Heart right ventricle (tissue), 16 donors: Measurements from ENCODE around the gene NECTIN2. TPM values are rescaled to one million over a fixed set of nuclear protein-coding genes. Genes with fewer than 3 reads are reported as not detected.

Experiments
- ATAC-seq, 8 donors: fragments of 200-7000 bp; cut with Tn5 transposase; one replicate each; pipeline ENCODE4 v1.9.1; 2020; ENCODE audit warnings: mild to moderate bottlenecking in 8 of 8, moderate library complexity in 8 of 8, moderate number of reproducible peaks in 1 of 8
- DNase-seq, 2 donors: peaks; one replicate each; pipeline ENCODE4 v3.0.0-alpha.2; 2020
- H3K27ac ChIP-seq, 10 donors: fragments of 200-600 bp; sonication (generic) in 2 of 10; one replicate each; pipeline versions ENCODE4 v1.5.0 to v1.8.0; 2020 to 2022; ENCODE audit warnings: mild to moderate bottlenecking in 3 of 10
- H3K27me3 ChIP-seq, 7 donors: fragments of 200-600 bp; one replicate each; pipeline ENCODE4 v1.8.0; 2021 to 2022; ENCODE audit warnings: mild to moderate bottlenecking in 2 of 7
- H3K36me3 ChIP-seq, 9 donors: fragments of 200-600 bp; sonication (generic) in 1 of 9; one replicate each; pipeline versions ENCODE4 v1.5.0 to v1.8.0; 2020 to 2022; ENCODE audit warnings: mild to moderate bottlenecking in 2 of 9
- H3K4me1 ChIP-seq, 9 donors: fragments of 200-600 bp; sonication (generic) in 1 of 9; one replicate each; pipeline versions ENCODE4 v1.5.0 to v1.8.0; 2020 to 2022; ENCODE audit warnings: mild to moderate bottlenecking in 4 of 9
- H3K4me3 ChIP-seq, 10 donors: fragments of 200-600 bp; sonication (generic) in 2 of 10; one replicate each; pipeline versions ENCODE4 v1.5.0 to v1.8.0; 2020 to 2022; ENCODE audit warnings: mild to moderate bottlenecking in 7 of 10, moderate library complexity in 2 of 10
- H3K9me3 ChIP-seq, 11 donors: fragments of 200-600 bp in 10 of 11; sonication (generic) in 2 of 11; one replicate each; pipeline versions ENCODE4 v1.5.0 to v1.8.0; 2013 to 2022; ENCODE audit warnings: mild to moderate bottlenecking in 2 of 11, control low read depth in 1 of 11, moderate library complexity in 1 of 11
- WGBS, 2 donors: extraction: QIAGEN DNeasy Blood & Tissue Kit; methylation state at CpG; one replicate each; pipeline ENCODE4 v1.1.7; 2013; ENCODE audit warnings: inconsistent platforms in 1 of 2; 5-methylcytosine and 5-hydroxymethylcytosine counted together
- intact Hi-C, 10 donors: fragments of 100-400 bp; cut with DNase I; formaldehyde crosslinking; loops; one replicate each; pipeline versions ENCODE4 v1.11.1 to v1.14.2; 2022
- polyA plus RNA-seq, 2 donors: library from polyadenylated mRNA; stranded (reverse); fragments of 200-250 nt; gene quantifications; one replicate each; pipeline ENCODE4 v1.2.3, GENCODE V29; 2013
- total RNA-seq, 10 donors: library from RNA; stranded (reverse); fragmentation: NEBNext Ultra II Directional in 3 of 10; extraction: Animal tissue kit (Norgen Biotek cat#: 25700) in 3 of 10; gene quantifications; one replicate each; pipeline versions ENCODE4 v1.2.1 to v1.2.4, GENCODE V29; 2021 to 2023
- TF ChIP-seq, protein P1 (sequence below), 9 donors: fragments of 200-600 bp; sonication (generic) in 2 of 9; IDR thresholded peaks; one replicate each; pipeline versions ENCODE4 v1.5.0 to v1.8.0; 2021 to 2022; ENCODE audit warnings: antibody characterized with exemption in 9 of 9, mild to moderate bottlenecking in 5 of 9, moderate library complexity in 1 of 9
- donor health status: Arrhythmogenic right ventricular cardiomyopathy.
- donor health status: ischemic (EF 13 %, LVEDD 7.1; RV severe dilation, severe dysfunction).
- donor health status: healthy with polysubstance abuse.
- donor health status: DM: no; HTN: yes; CAD: no.
- donor health status: DM: no; HTN: no; CAD: no.
- donor health status: ischemic (EF 25% LVEDD 6.9; RV normal size, moderate dysfunction).
- donor health status: ischemic (EF 25% LVEDD 5.7; RV mildly dilated, moderate dysfunction).
- donor health status: healthy.
- donor health status: DM: yes; HTN: yes; CAD: no.
- donor health status: Ischemic cardiomyopathy.
- donor health status: ischemic (EF 35%, LVEDD 5.7; RV mildly dilated, moderate dysfunction).
- donor health status: nonischemic (EF 11% LVEDD 7.7; RV severe dilation, severe dysfunction).
- donor health status: DM: yes; HTN: yes; CAD: no.
- donor health status: PGD.
- donor health status: ischemic (EF 29% LVEDD 5.4; RV normal size, mild dysfunction).
- donor health status: nonischemic (EF 23%, LVEDD 6.1; RV moderate dilation, normal function).

The NECTIN2 gene
- total and polyA plus RNA-seq, 12 donors, result 34.1 to 96.8 (median 49.0) TPM

DNA sequence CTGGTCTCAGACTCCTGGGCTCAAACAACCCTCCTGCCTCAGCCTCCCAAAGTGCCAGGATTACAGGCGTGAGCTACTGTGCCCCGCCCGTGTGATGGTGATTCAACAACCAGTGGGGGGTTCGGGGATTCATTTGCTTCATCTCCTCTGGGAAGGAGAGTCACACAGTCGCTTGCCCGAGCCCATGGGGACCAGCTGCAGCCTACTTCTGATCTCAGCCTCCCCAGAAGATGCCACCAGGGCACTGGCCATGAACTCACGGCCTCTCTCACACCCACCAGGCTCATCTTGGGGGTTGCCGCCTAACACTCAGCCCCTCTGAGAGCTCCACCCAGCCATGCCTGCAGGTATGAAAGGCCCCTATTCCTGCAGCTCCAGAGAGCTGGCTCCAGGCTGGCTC lies 51.7 kb downstream of the NECTIN2 start:
- no peaks in the 10 kb centered on the region for H3K9me3 ChIP-seq
- H3K27ac ChIP-seq, result no peak overlapping the region
- peaks cover 0 to 99% (median 57%) of the 10 kb centered on the region in 9 donors for H3K36me3 ChIP-seq
- TF ChIP-seq, protein P1, sequence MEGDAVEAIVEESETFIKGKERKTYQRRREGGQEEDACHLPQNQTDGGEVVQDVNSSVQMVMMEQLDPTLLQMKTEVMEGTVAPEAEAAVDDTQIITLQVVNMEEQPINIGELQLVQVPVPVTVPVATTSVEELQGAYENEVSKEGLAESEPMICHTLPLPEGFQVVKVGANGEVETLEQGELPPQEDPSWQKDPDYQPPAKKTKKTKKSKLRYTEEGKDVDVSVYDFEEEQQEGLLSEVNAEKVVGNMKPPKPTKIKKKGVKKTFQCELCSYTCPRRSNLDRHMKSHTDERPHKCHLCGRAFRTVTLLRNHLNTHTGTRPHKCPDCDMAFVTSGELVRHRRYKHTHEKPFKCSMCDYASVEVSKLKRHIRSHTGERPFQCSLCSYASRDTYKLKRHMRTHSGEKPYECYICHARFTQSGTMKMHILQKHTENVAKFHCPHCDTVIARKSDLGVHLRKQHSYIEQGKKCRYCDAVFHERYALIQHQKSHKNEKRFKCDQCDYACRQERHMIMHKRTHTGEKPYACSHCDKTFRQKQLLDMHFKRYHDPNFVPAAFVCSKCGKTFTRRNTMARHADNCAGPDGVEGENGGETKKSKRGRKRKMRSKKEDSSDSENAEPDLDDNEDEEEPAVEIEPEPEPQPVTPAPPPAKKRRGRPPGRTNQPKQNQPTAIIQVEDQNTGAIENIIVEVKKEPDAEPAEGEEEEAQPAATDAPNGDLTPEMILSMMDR (IDR thresholded peaks at IDR 0.05), result no peak
- DNase-seq (no peak), ATAC-seq (no peak)
- intact Hi-C loops, result loop anchor here in 1 of 10 donors (10.0 kb wide), 1 partner anchor 277 kb away; the partner anchor contains the start of genes BLOC1S3 and TRAPPC6A
- H3K4me3 ChIP-seq, result no peak overlapping the region
- no peaks in the 10 kb centered on the region for H3K27me3 ChIP-seq
- H3K4me1 ChIP-seq, result peaks cover 0 to 3% (median 2%) of the 10 kb centered on the region in 9 donors
- 87 to 94% methylated on average over 8 of the region's 8 CpGs for WGBS, 2 donors

GRCh38 chr19:44900328-44901244 lies 54.5 kb downstream of the NECTIN2 start:
- Histone ChIP-seq H3K27ac (no peak overlapping the region), H3K4me1 (peaks cover 0 to 18% (median 5%) of the 10 kb centered on the region in 9 donors), H3K9me3 (no peaks in the 10 kb centered on the region), H3K27me3 (peaks cover 0 to 13% (median 4%) of the 10 kb centered on the region in 7 donors), H3K36me3 (peaks cover 0 to 77% (median 39%) of the 10 kb centered on the region in 9 donors), H3K4me3 (no peak overlapping the region)
- DNase-seq (no peak), ATAC-seq (no peak)
- intact Hi-C loops, result loop anchor here in 4 of 10 donors (5.0 to 10.0 kb wide), 5 partner anchors 52 to 437 kb away; partner anchors contain the start of gene EXOC3L2 (in 1 of the 4)
- WGBS, 2 donors, result 93 to 94% methylated on average over 19 of the region's 19 CpGs
- TF ChIP-seq, protein P1 (IDR thresholded peaks at IDR 0.05), result no peak

- no peak overlapping the region for H3K27ac ChIP-seq
- H3K4me1 ChIP-seq, result peaks cover 0 to 24% (median 5%) of the 10 kb centered on the region in 9 donors
- no peak for DNase-seq
- no peaks in the 10 kb centered on the region for H3K9me3 ChIP-seq
- intact Hi-C loops, result loop anchor here in 8 of 10 donors (1.0 to 10.0 kb wide), 7 partner anchors 48 to 434 kb away; partner anchors contain the start of gene EXOC3L2 (in 1 of the 8)
- H3K27me3 ChIP-seq, result peaks cover 0 to 36% (median 23%) of the 10 kb centered on the region in 7 donors
- no peak overlapping the region for H3K4me3 ChIP-seq
- peaks cover 0 to 51% (median 24%) of the 10 kb centered on the region in 9 donors for H3K36me3 ChIP-seq
- TF ChIP-seq, protein P1 (IDR thresholded peaks at IDR 0.05), result no peak
- peak in 5 of 8 donors; percentile 2 to 13 (median 11) for ATAC-seq
- WGBS, 2 donors, result 70 to 77% methylated on average over 14 to 15 of the region's 15 CpGs
These were observed 57.1 kb downstream of the NECTIN2 start for GRCh38 chr19:44903216-44903601.
